NCI-H128 (cell line): ENCODE results near the gene FHL2.
"Not testable (repeated sequence)": the region's sequence is repeated elsewhere in the genome, so short reads cannot be mapped to it uniquely, and the experiment has no call there.

ENCODE experiments used
- DNase-seq: peaks from one replicate; lab custom pipeline; 2025; ENCODE audit not compliant: unreplicated experiment; lab: John Stamatoyannopoulos, UW

FHL2 gene

GRCh38 chr2:105344704-105345345 lies 54.0 kb downstream of the FHL2 start:
- no peak for DNase-seq

- DNase-seq, result no peak
These were observed 59.4 kb downstream of the FHL2 start for GRCh38 chr2:105339414-105339813.

- DNase-seq, result no peak
These were observed 60.8 kb downstream of the FHL2 start for GRCh38 chr2:105338020-105338385.

DNA sequence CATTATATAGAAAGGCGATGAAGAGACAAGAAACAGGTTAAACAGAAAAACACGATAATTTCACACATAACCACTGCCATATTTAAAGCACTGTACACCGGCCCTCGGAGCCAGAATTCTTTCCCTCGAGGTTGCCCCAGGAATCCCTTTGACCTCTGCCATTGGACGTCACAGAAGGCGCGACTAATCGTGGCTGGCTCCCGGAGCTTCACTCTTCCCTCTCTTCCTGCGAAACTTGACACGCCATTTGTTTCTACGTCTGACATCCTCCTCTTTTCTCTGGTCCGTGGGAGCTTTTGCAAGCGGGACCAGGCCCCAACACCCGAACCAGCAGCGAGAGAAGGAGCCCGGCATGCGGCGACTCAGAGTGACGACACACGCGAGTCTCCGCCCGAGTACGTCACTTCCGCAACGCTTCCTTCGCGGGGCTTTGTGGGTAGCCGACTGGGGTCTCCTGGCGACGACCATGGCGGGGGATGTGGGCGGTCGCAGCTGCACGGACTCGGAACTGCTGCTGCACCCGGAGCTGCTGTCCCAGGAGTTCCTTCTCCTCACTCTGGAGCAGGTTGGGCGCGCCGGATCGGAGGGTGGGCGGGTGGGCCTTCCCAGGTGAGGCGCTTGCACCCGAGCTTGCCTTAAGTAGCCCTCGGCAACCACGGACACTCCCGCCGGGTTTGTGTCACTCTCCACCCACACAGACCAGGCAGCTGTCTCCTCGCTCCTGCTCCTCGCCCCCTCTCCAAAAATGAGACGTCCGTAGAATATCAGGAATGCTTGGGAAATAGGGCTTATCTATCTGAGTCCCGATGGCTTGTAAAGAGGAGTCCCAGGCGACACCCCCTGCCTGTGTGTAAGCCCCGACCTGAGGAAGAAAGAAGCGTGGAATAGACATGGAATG lies 61.5 kb downstream of the FHL2 start, which contains the start of gene C2orf49:
Gene C2orf49 (plus strand): TSS at position 419 of the 898 bp plus-strand sequence. CDS start 48 bp downstream, at position 467.
- peak; percentile 81 for DNase-seq

- no peak for DNase-seq
These were observed 62.1 kb downstream of the FHL2 start for GRCh38 chr2:105336786-105337121.

- no peak for DNase-seq
These were observed 63.4 kb downstream of the FHL2 start for GRCh38 chr2:105335469-105335868.

GRCh38 chr2:105334211-105334610 lies 64.6 kb downstream of the FHL2 start:
- no peak for DNase-seq

GRCh38 chr2:105330681-105331375 lies 68.0 kb downstream of the FHL2 start:
- DNase-seq, result no peak

GRCh38 chr2:105329561-105330495 lies 69.0 kb downstream of the FHL2 start, which contains the start of gene TGFBRAP1:
TSS of gene TGFBRAP1 (minus strand) at chr2:105329735. CDS start at chr2:105308301, 21,434 bp downstream.
- DNase-seq, result peak; percentile 19

DNA sequence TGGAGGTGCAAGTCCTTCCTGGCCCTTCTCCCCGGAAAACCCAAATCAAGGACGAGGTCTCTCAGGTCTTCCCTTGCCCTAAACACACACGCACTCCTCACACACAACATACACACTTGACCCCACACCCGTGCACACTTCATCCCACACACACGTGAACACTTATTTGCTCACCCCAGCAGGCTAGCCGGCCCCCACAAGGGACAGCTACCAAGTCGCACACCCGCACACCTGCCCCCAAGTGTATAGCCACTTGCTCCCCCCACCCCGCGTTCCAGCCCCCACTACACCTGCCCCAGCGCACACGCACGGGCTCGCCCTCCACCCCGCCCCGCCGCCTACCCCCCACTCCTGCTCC lies 69.7 kb downstream of the FHL2 start:
- DNase-seq, result no peak

GRCh38 chr2:105328281-105329196 lies 70.3 kb downstream of the FHL2 start:
- peak; percentile 18 for DNase-seq

DNA sequence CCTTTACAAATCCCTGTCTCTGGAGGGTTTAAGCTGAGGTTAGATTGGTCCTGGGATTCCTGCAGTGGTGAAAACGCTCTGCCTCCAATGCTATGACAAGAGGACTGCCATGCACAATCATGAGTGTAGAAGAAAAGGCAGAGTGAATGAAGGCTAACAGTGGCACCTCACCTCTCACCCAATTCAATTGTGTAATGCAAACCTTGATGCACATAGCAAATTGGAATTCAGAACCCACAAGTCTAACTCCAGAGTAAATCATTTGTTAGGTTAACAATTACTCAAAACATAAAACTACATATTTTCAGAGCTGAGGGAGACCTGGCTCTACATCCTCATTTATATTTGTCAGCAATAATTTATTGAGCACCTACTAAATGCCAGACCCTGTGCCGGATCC lies 71.2 kb downstream of the FHL2 start:
- no peak for DNase-seq

DNA sequence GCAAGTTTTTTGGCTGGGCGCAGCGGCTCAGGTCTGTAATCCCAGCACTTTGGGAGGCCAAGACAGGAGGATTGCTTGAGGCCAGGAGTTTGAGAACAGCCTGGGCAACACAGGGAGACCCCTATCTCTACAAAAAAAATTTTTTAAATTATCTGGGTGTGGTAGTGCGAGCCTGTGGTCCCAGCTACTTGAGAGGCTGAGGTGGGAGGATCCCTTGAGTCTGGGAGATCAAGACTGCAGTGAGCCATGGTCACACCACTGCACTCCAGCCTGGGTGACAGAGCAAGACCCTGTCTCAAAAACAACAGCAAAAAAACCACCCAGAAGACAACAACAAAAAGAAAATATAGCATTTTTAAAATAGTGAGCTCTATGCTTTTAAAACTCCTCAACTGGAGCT lies 71.6 kb downstream of the FHL2 start:
- DNase-seq, result not testable (repeated sequence)

DNA sequence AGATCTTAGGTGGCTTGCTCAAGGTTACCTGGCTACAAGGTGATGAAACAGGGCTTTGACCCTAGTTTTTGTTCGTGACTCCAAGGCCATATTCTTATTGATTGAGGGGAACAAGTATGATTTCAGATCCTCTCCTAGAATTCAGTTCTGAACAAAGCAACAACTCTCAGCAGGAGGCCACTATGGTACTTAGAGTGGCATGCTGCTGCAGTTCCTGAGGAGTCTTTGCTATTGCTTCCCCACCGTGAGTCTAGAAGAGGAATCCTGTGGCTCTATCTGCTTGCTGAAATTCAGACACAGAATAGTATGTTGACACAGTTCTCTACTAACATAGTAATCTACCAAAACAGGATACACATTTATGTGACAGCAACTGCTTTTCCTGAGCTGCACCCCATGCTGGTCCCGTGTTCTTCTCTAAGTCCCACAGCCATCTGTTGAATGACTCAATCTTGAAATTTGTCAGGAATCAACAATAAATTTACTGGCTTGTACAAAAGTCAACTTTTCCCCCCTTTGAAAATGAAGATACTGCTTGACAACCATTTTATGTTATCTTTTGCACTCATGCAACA lies 73.4 kb downstream of the FHL2 start:
- no peak for DNase-seq

DNA sequence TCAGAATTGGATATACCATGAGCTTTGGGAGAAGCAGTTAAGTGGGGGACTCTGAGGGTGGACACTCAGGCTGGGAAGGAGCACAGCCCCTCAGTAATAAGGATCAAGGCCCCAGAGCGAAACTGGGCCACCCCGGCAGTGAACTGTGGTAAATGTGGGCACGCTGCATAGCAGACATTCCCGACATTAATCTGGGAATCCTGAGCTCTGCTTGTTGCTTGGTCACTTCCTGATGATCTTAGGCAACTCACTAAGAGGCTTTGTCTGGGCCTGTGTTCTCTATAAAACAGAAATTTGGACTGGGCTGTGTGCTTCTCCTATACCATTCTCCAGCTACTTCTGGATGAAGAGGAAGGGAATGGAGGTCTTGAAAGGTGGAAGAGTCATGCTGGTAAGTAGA lies 74.1 kb downstream of the FHL2 start:
- no peak for DNase-seq

- DNase-seq, result no peak
These were observed 74.8 kb downstream of the FHL2 start for GRCh38 chr2:105324101-105324500.

GRCh38 chr2:105323111-105323510 lies 75.7 kb downstream of the FHL2 start:
- DNase-seq, result no peak

- no peak for DNase-seq
These were observed 76.8 kb downstream of the FHL2 start for GRCh38 chr2:105321875-105322646.
